ENCODE results near the gene CUEDC1. TPM values are rescaled to one million over a fixed set of nuclear protein-coding genes. Genes with fewer than 3 reads are reported as not detected.

The CUEDC1 gene
- total RNA-seq, 2 donors from 2014 or later = 0.15 to 0.56 TPM

- Mint-ChIP-seq H3K36me3 (ENCODE audit: low read depth) (no peaks in the 10 kb centered on the region), H3K27me3 (peaks cover 3% of the 10 kb centered on the region), H3K4me1 (peaks cover 5% of the 10 kb centered on the region), H3K4me3 (no peak overlapping the region), H3K9me3 (no peaks in the 10 kb centered on the region), H3K27ac (no peak overlapping the region)
- ATAC-seq (replicated peaks) = no peak
Measured at GRCh38 chr17:57898487-57899311, 56.5 kb downstream of the CUEDC1 start.

GRCh38 chr17:57895382-57896060, 59.7 kb downstream of the CUEDC1 start:
- Mint-ChIP-seq H3K36me3 (ENCODE audit: low read depth) (no peaks in the 10 kb centered on the region), H3K27ac (no peak overlapping the region), H3K4me1 (peaks cover 5% of the 10 kb centered on the region), H3K4me3 (no peak overlapping the region), H3K9me3 (no peaks in the 10 kb centered on the region), H3K27me3 (peaks cover 3% of the 10 kb centered on the region)
- ATAC-seq (replicated peaks) = no peak

- Mint-ChIP-seq H3K4me1 (peaks cover 5% of the 10 kb centered on the region), H3K27me3 (peaks cover 3% of the 10 kb centered on the region), H3K9me3 (no peaks in the 10 kb centered on the region), H3K4me3 (no peak overlapping the region), H3K36me3 (ENCODE audit: low read depth) (no peaks in the 10 kb centered on the region), H3K27ac (no peak overlapping the region)
- no peak for ATAC-seq (replicated peaks)
Measured at GRCh38 chr17:57894848-57895247, 60.4 kb downstream of the CUEDC1 start.

GRCh38 chr17:57892820-57893595, 62.2 kb downstream of the CUEDC1 start:
- H3K27ac Mint-ChIP-seq = no peak overlapping the region
- peak; percentile 14 for ATAC-seq (replicated peaks)
- H3K9me3 Mint-ChIP-seq = no peaks in the 10 kb centered on the region
- H3K27me3 Mint-ChIP-seq = peaks cover 3% of the 10 kb centered on the region
- no peaks in the 10 kb centered on the region for H3K36me3 Mint-ChIP-seq (ENCODE audit: low read depth)
- H3K4me3 Mint-ChIP-seq = no peak overlapping the region
- no peaks in the 10 kb centered on the region for H3K4me1 Mint-ChIP-seq

- no peaks in the 10 kb centered on the region for H3K4me1 Mint-ChIP-seq
- H3K4me3 Mint-ChIP-seq = no peak overlapping the region
- no peaks in the 10 kb centered on the region for H3K36me3 Mint-ChIP-seq (ENCODE audit: low read depth)
- peaks cover 3% of the 10 kb centered on the region for H3K27me3 Mint-ChIP-seq
- H3K9me3 Mint-ChIP-seq = no peaks in the 10 kb centered on the region
- no peak overlapping the region for H3K27ac Mint-ChIP-seq
- peak; percentile 94 for ATAC-seq (replicated peaks)
Measured at GRCh38 chr17:57892146-57892819, 62.9 kb downstream of the CUEDC1 start.

- no peak overlapping the region for H3K27ac Mint-ChIP-seq
- no peaks in the 10 kb centered on the region for H3K9me3 Mint-ChIP-seq
- no peak overlapping the region for H3K4me3 Mint-ChIP-seq
- no peak for ATAC-seq (replicated peaks)
- H3K27me3 Mint-ChIP-seq = no peaks in the 10 kb centered on the region
- no peaks in the 10 kb centered on the region for H3K36me3 Mint-ChIP-seq (ENCODE audit: low read depth)
- H3K4me1 Mint-ChIP-seq = no peaks in the 10 kb centered on the region
Measured at GRCh38 chr17:57890857-57891232, 64.4 kb downstream of the CUEDC1 start.

GRCh38 chr17:57889892-57890856, 65.0 kb downstream of the CUEDC1 start:
- Mint-ChIP-seq H3K36me3 (ENCODE audit: low read depth) (no peaks in the 10 kb centered on the region), H3K4me1 (no peaks in the 10 kb centered on the region), H3K27ac (no peak overlapping the region), H3K9me3 (no peaks in the 10 kb centered on the region), H3K27me3 (no peaks in the 10 kb centered on the region), H3K4me3 (no peak overlapping the region)
- no peak for ATAC-seq (replicated peaks)

GRCh38 chr17:57889252-57889651, 66.0 kb downstream of the CUEDC1 start:
- Mint-ChIP-seq H3K27ac (no peak overlapping the region), H3K9me3 (no peaks in the 10 kb centered on the region), H3K36me3 (ENCODE audit: low read depth) (no peaks in the 10 kb centered on the region), H3K27me3 (no peaks in the 10 kb centered on the region), H3K4me3 (no peak overlapping the region), H3K4me1 (no peaks in the 10 kb centered on the region)
- ATAC-seq (replicated peaks) = no peak

- H3K36me3 Mint-ChIP-seq (ENCODE audit: low read depth) = no peaks in the 10 kb centered on the region
- no peaks in the 10 kb centered on the region for H3K9me3 Mint-ChIP-seq
- ATAC-seq (replicated peaks) = no peak
- no peaks in the 10 kb centered on the region for H3K4me1 Mint-ChIP-seq
- H3K27ac Mint-ChIP-seq = no peak overlapping the region
- no peaks in the 10 kb centered on the region for H3K27me3 Mint-ChIP-seq
- H3K4me3 Mint-ChIP-seq = no peak overlapping the region
Measured at GRCh38 chr17:57888311-57889216, 66.6 kb downstream of the CUEDC1 start.

GRCh38 chr17:57887161-57887560, 68.1 kb downstream of the CUEDC1 start:
- no peaks in the 10 kb centered on the region for H3K36me3 Mint-ChIP-seq (ENCODE audit: low read depth)
- no peaks in the 10 kb centered on the region for H3K4me1 Mint-ChIP-seq
- no peaks in the 10 kb centered on the region for H3K9me3 Mint-ChIP-seq
- no peak for ATAC-seq (replicated peaks)
- no peak overlapping the region for H3K27ac Mint-ChIP-seq
- H3K27me3 Mint-ChIP-seq = no peaks in the 10 kb centered on the region
- no peak overlapping the region for H3K4me3 Mint-ChIP-seq

- Mint-ChIP-seq H3K27me3 (no peaks in the 10 kb centered on the region), H3K27ac (no peak overlapping the region), H3K36me3 (ENCODE audit: low read depth) (no peaks in the 10 kb centered on the region), H3K4me3 (no peak overlapping the region), H3K4me1 (no peaks in the 10 kb centered on the region), H3K9me3 (no peaks in the 10 kb centered on the region)
- ATAC-seq (replicated peaks) = no peak
Measured at GRCh38 chr17:57886020-57886419, 69.2 kb downstream of the CUEDC1 start.

- H3K9me3 Mint-ChIP-seq = no peaks in the 10 kb centered on the region
- ATAC-seq (replicated peaks) = no peak
- no peaks in the 10 kb centered on the region for H3K27me3 Mint-ChIP-seq
- no peaks in the 10 kb centered on the region for H3K4me1 Mint-ChIP-seq
- no peak overlapping the region for H3K4me3 Mint-ChIP-seq
- no peaks in the 10 kb centered on the region for H3K36me3 Mint-ChIP-seq (ENCODE audit: low read depth)
- no peak overlapping the region for H3K27ac Mint-ChIP-seq
Measured at GRCh38 chr17:57885148-57885915, 69.9 kb downstream of the CUEDC1 start.
